IMR-90 (cell line): ENCODE data around the gene ITPK1. TPM values are rescaled to one million over a fixed set of nuclear protein-coding genes. Genes with fewer than 3 reads are reported as not detected.

Experiments
- ATAC-seq: fragments of 200-7000 bp; cut with Tn5 transposase; 2 replicates; pipeline ENCODE4 v1.9.1; 2020; ENCODE audit warnings: low read depth, mild to moderate bottlenecking, moderate library complexity
- BruUV-seq: library from RNA; stranded (reverse); fragments of 400-500 nt; replicated peaks from 2 replicates; lab custom pipeline; 2021; lab: Mats Ljungman, UMichigan
- CTCF ChIA-PET: fragments of 300-600 bp; formaldehyde crosslinking; extraction: SDS; loops from one replicate; lab custom pipeline; 2021; ENCODE audit warnings: antibody characterized with exemption; lab: Yijun Ruan, JAX
- POLR2A ChIA-PET: fragments of 300-600 bp; sonication (Branson Sonifier 250); formaldehyde crosslinking; loops from one replicate; lab custom pipeline; 2022; ENCODE audit warnings: antibody characterized with exemption; ENCODE audit not compliant: unreplicated experiment; lab: Charles Lee
- DNase-seq: peaks from one replicate; pipeline ENCODE4 v3.0.0; 2013
- H2AFZ ChIP-seq: replicated peaks from 2 replicates; pipeline ENCODE3; 2013; ENCODE audit warnings: low read length, mild to moderate bottlenecking; ENCODE audit not compliant: poor library complexity
- H2AK5ac ChIP-seq: 2 replicates; pipeline ENCODE4 v1.6.1; 2013; ENCODE audit warnings: low read depth, low read length, inconsistent platforms
- H2AK9ac ChIP-seq: replicated peaks from 2 replicates; pipeline ENCODE3; 2013; ENCODE audit warnings: mild to moderate bottlenecking, low read depth, low read length, moderate library complexity; ENCODE audit not compliant: poor library complexity
- H2BK120ac ChIP-seq: 2 replicates; pipeline ENCODE4 v1.6.1; 2013; ENCODE audit warnings: low read depth, low read length, inconsistent platforms
- H2BK15ac ChIP-seq: 3 replicates; pipeline ENCODE4 v1.6.1; 2013; ENCODE audit warnings: low read depth, low read length, inconsistent platforms
- H2BK20ac ChIP-seq: 2 replicates; pipeline ENCODE4 v1.6.1; 2013; ENCODE audit warnings: low read depth, mild to moderate bottlenecking, inconsistent platforms, low read length, moderate library complexity
- H2BK5ac ChIP-seq: 2 replicates; pipeline ENCODE4 v1.6.1; 2013; ENCODE audit warnings: mild to moderate bottlenecking, low read depth, low read length, inconsistent platforms; ENCODE audit not compliant: poor library complexity, severe bottlenecking
- H3K14ac ChIP-seq: replicated peaks from 2 replicates; pipeline ENCODE4 v1.6.1; 2013; ENCODE audit warnings: low read depth, low read length, inconsistent platforms
- H3K18ac ChIP-seq: 2 replicates; pipeline ENCODE4 v1.6.1; 2013; ENCODE audit warnings: low read depth, low read length, control low read depth
- H3K23ac ChIP-seq: 2 replicates; pipeline ENCODE4 v1.6.1; 2013; ENCODE audit warnings: low read depth, low read length, inconsistent platforms
- H3K27ac ChIP-seq: 2 replicates; pipeline ENCODE4 v1.5.1; 2013; ENCODE audit warnings: mild to moderate bottlenecking, control low read depth, low read length; ENCODE audit not compliant: insufficient read depth
- H3K27me3 ChIP-seq: 2 replicates; pipeline ENCODE4 v1.6.1; 2013; ENCODE audit warnings: low read length; ENCODE audit not compliant: control insufficient read depth, insufficient read depth
- H3K36me3 ChIP-seq: 2 replicates; pipeline ENCODE4 v1.6.1; 2013; ENCODE audit warnings: low read length, mixed read lengths; ENCODE audit not compliant: control insufficient read depth, insufficient read depth
- H3K4ac ChIP-seq: 2 replicates; pipeline ENCODE4 v1.6.1; 2013; ENCODE audit warnings: low read depth, low read length, inconsistent platforms
- H3K4me1 ChIP-seq: 2 replicates; pipeline ENCODE4 v1.6.1; 2013; ENCODE audit warnings: low read length, mixed read lengths; ENCODE audit not compliant: control insufficient read depth, insufficient read depth
- H3K4me2 ChIP-seq: 2 replicates; pipeline ENCODE4 v1.6.1; 2013; ENCODE audit warnings: low read depth, mild to moderate bottlenecking, control low read depth, low read length, moderate library complexity
- H3K4me3 ChIP-seq: 2 replicates; pipeline ENCODE4 v1.5.1; 2013; ENCODE audit warnings: low read depth, mild to moderate bottlenecking, control low read depth, low read length, moderate library complexity; ENCODE audit not compliant: insufficient read depth
- H3K56ac ChIP-seq: 2 replicates; pipeline ENCODE4 v1.6.1; 2013; ENCODE audit warnings: low read length, inconsistent platforms; ENCODE audit not compliant: insufficient read depth; ENCODE audit errors: extremely low read depth
- H3K79me1 ChIP-seq, 2 experiments: 2 replicates each; pipeline ENCODE4 v1.6.1; 2013; ENCODE audit warnings: low read length in 2 of 2, inconsistent platforms in 1 of 2, low read depth in 1 of 2
- H3K9ac ChIP-seq: 2 replicates; pipeline ENCODE4 v1.6.1; 2013; ENCODE audit warnings: low read depth, low read length, control low read depth
- H3K9me1 ChIP-seq: 2 replicates; pipeline ENCODE4 v1.6.1; 2013; ENCODE audit warnings: low read length, inconsistent platforms; ENCODE audit not compliant: insufficient read depth
- H3K9me3 ChIP-seq: 2 replicates; pipeline ENCODE4 v1.6.1; 2013; ENCODE audit warnings: low read length; ENCODE audit not compliant: control insufficient read depth, insufficient read depth
- H4K20me1 ChIP-seq: 2 replicates; pipeline ENCODE4 v1.6.1; 2013; ENCODE audit warnings: low read length, inconsistent platforms; ENCODE audit not compliant: insufficient read depth
- H4K5ac ChIP-seq: 2 replicates; pipeline ENCODE4 v1.6.1; 2013; ENCODE audit warnings: mild to moderate bottlenecking, low read depth, low read length, control low read depth
- H4K8ac ChIP-seq, 2 experiments: 2 replicates each; pipeline ENCODE4 v1.6.1; 2013; ENCODE audit warnings: low read depth in 2 of 2, low read length in 2 of 2, control low read depth in 1 of 2, inconsistent platforms in 1 of 2
- H4K91ac ChIP-seq: 2 replicates; pipeline ENCODE4 v1.6.1; 2013; ENCODE audit warnings: low read depth, low read length, inconsistent platforms; ENCODE audit not compliant: insufficient read depth
- CHD1 ChIP-seq: IDR thresholded peaks from 2 replicates; pipeline ENCODE4 v1.6.1; 2012; ENCODE audit warnings: low read depth, low read length, improper control_type of control experiment
- WGBS, 2 experiments: methylation state at CpG; one replicate each; pipeline versions ENCODE4 v1.1.5 to v1.1.7; 2013; ENCODE audit warnings: missing lambda C conversion rate in 2 of 2; ENCODE audit not compliant: insufficient read length in 1 of 2; ENCODE audit errors: extremely low coverage in 2 of 2; 5-methylcytosine and 5-hydroxymethylcytosine counted together
- dilution Hi-C: fragments of 300-500 bp; cut with HindIII; formaldehyde crosslinking; loops from one replicate; pipeline ENCODE4 v1.14.3; 2018; ENCODE audit warnings: low sequenced_read_pairs; ENCODE audit not compliant: unreplicated experiment
- in situ Hi-C: fragments of 300-500 bp; cut with MboI; formaldehyde crosslinking; loops from 3 replicates; pipeline ENCODE4 v1.14.3; 2019; ENCODE audit warnings: low sequenced_read_pairs, inconsistent platforms, mixed read lengths
- intact Hi-C: fragments of 100-400 bp; cut with micrococcal nuclease; formaldehyde crosslinking; loops from 2 replicates; pipeline ENCODE4 v1.10.0; 2022
- polyA plus RNA-seq, 3 experiments: library from polyadenylated mRNA; depleted of rRNA; stranded (reverse); fragments of >200 nt; gene quantifications; 2 replicates each; pipeline ENCODE4 v1.2.3, GENCODE V29; 2012; ENCODE audit warnings: low replicate concordance in 1 of 3
- total RNA-seq: library from RNA; depleted of rRNA; stranded (reverse); fragments of >200 nt; gene quantifications from 2 replicates; pipeline ENCODE4 v1.2.3, GENCODE V29; 2012

The ITPK1 gene
- total and polyA plus RNA-seq, 2 of the 4 experiments (the other 2 are of a cell fraction), result 21.7 to 26.9 TPM

- no peak overlapping the region for H3K27ac ChIP-seq
- no peak for TF ChIP-seq CHD1
- in situ Hi-C loops, result no loop called here
Measured at GRCh38 chr14:92980866-92981265, 134.9 kb downstream of the ITPK1 start.

More at GRCh38 chr14:92980866-92981265, 134.9 kb downstream of the ITPK1 start:
- no peak overlapping the region for H3K9ac ChIP-seq
- H3K14ac ChIP-seq, result no peak overlapping the region
- H3K27me3 ChIP-seq, result no peaks in the 10 kb centered on the region
- no peak overlapping the region for H2AK9ac ChIP-seq
- no peak for ATAC-seq
- DNase-seq, result no peak
- no peak overlapping the region for H3K56ac ChIP-seq
- H3K4ac ChIP-seq, result no peak overlapping the region
- 0 out of 2 replicates have a peak, but pooled peaks cover 4% of the 10 kb centered on the region for H3K9me1 ChIP-seq
- no peaks in the 10 kb centered on the region for H4K20me1 ChIP-seq
- no peak overlapping the region for H3K23ac ChIP-seq
- H3K4me2 ChIP-seq, result no peak overlapping the region
- H3K36me3 ChIP-seq, result no peaks in the 10 kb centered on the region
- no peak overlapping the region for H2BK15ac ChIP-seq
- no peak overlapping the region for H2AK5ac ChIP-seq
- H3K9me3 ChIP-seq, result peaks cover 9% of the 10 kb centered on the region; the same call in 1 of the 2 replicates
- no peak overlapping the region for H2BK120ac ChIP-seq
- ChIA-PET POLR2A (no interaction called here), CTCF (no interaction called here)
- H2BK20ac ChIP-seq, result no peak overlapping the region
- no peak overlapping the region for H4K5ac ChIP-seq
- H3K4me3 ChIP-seq, result no peak overlapping the region
- H2BK5ac ChIP-seq, result no peak overlapping the region
- no peak overlapping the region for H3K18ac ChIP-seq
- H4K8ac ChIP-seq, result no peak overlapping the region
- H3K79me1 ChIP-seq, result no peaks in the 10 kb centered on the region
- dilution Hi-C loops, result no loop called here
- intact Hi-C loops, result no loop called here
- H2AFZ ChIP-seq, result no peak overlapping the region
- BruUV-seq, result no TSS peak
- H4K91ac ChIP-seq, result no peak overlapping the region
- no peaks in the 10 kb centered on the region for H3K4me1 ChIP-seq
- 100% methylated on average over 2 of the region's 4 CpGs; no CpG with 5 or more reads in 1 of the 2 experiments for WGBS, 2 experiments
